NCI-H1417 treated with DMSO at 0.1 percent for 48 hours (cell line): ENCODE measurements around the gene PLLP.
A peak's percentile ranks its signal among the peaks of the same experiment; 100 is the strongest.
"Not testable (repeated sequence)": the region's sequence is repeated elsewhere in the genome, so short reads cannot be mapped to it uniquely, and the experiment has no call there.

Experiments
- DNase-seq: peaks from one replicate; lab custom pipeline; 2025; lab: John Stamatoyannopoulos, UW

Gene PLLP

DNA sequence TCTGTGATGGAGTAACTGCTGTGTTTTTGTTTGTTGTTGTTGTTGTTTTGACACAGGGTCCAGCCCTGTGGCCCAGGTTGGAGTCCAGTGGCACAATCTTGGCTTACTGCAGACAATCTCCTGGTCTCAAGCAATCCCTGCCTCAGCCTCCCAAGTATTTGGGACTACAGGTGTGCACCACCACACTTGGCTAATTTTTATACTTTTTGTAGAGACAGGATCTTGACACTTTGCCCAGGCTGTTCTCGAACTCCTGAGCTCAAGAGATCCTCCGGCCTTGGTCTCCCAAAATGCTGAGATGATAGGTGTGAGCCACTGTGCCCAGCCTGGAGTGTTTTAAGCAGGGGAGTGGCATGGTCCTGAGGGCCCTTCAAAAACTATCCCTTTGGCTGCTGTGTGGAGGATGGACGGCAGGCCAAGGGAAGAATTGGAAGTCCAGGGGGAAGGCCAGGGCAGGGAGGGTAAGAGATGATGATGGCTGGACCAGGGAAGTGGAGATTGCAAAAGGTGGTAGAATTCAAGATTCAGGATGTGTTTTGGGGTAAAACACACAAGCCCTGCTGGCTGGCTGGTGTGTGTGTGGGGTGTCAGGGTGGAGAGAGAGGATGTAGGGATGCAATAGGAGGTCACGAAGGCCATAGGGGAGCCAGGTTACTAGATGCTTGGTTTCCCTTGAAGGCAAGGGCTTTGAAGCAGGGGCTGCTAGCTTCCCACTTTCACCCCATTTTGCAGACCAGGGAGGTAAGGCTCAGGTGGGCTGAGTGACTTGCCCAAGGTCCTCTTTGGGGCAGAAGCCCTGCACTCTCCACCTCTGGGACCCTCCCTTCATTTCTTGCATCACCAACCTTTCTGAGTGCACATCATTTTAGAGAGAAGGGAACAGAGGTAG, 18.8 kb upstream of the PLLP start:
- no peak for DNase-seq

DNA sequence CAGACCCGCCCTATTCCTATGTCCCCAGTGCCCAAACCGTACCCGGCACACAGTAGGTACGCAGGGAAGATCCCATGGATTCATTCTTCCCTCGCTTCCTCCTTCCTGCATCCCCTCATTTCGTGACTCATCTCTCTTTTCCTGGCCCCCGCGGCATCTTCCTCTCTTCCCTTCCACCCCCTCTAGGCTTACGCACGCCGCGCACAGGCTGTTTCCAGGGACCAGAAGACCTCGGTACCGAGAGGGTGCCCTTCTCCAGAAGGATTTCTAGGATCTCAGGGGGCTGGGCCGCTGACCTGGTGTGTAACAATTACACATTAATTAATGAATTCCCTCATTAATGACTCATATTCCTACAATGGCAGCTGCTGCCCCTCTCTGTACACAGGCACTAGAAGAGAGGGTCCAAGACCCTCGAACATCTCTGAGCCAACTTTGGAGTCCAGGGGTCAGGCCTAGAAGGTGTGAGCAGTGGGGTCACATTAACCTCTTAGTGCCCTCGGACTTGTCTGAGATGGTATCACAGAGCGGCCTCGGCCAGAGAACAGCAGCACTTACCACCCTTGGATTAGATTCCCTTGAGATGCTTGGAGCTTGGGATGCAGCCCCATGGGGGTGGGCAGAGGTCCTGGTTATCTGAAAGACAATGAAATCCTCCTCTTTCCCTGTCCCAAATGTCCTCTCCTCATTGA, 16.8 kb upstream of the PLLP start:
- no peak for DNase-seq

DNA sequence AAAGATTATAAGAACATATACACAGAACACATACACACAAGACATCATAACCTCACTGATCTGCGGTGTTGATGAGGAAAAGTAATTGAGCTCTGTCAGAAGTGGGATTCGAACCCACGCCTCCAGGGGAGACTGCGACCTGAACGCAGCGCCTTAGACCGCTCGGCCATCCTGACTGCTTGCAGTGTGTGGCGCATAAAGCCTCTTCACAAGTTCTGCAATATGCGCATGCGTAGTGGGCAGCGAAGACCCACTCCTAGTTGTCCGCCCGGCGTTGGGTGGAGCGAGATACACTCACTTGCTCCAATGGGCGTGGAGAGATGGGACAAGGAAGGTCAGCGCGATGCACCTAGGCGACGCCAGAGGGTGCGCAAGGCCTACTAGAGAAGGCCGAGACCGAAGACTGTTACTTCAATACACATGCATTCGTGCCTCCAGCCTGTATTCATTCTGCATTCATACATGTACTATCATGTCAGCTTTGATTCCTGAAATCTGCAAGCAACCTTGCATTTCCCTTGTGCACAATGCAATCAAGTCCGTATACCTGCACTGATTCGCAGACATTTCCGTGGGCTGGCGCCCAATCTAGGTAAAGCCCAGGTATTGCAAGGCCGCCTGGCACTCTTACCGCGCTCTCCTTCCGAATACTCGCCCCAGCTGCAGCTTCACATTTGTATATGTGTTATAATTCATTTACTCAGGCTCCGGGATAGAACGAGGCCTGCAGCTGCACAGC, 16.1 kb upstream of the PLLP start:
- DNase-seq: peak; percentile 93

DNA sequence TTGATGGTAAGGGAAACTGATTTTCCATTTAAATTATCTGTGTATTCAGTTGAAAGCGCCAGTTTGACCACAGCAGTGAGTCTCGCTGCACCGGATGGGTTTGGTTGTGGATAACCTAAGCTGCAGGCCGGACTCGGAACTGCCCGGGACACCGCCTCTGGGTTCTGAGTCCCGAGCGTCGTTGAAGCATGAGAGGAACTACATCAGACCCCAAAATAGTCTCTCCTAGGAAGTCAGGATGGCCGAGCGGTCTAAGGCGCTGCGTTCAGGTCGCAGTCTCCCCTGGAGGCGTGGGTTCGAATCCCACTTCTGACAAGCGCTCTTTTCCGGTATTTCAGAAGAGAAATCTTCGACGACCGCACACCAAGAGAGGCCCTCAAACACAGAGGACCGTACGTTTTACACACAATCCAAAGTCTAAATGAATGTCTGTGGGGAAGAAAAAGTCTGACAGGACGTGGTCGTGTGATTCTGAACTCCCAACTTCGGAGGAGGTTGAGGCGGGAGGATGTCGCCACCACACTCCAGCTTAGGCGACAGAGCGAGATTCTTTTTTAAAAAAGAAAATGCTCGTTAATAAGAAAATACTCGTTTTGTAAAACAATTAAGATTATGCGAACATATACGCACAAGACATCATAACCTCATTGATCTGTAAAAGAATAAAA, 15.4 kb upstream of the PLLP start:
- peak; percentile 80 for DNase-seq

DNA sequence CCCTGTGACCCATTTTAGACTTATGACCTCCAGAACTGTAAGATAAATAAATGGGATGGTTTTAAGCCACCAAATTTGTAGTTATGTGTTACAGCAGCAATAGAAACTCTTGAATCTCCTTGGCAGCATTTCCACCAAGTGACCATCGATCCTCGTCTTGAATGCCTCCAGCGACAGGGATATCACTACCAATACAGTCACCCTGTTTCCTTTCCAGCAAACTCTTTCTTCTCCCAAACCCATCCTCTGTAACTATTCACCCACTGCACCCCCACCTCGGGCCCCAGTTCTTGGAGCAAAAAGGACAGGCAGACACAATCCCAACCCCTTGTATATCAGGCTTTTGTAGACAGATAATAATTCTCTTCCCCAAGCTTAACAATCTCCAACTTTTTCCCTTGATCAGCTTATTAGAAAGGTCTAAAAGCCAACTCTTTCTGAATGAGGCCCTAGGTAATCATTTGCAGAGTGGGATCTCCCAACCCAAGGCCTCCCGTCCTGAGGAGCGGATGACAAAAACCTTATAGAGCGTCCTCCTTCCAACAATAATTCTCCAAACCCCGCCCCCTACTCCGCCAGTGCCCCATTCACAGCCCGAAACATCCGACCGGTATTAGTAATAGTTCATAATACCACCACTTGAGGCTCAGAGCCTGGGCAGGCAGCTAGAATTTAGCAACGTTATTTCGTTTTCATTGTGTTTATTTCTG, 14.7 kb upstream of the PLLP start:
- no peak for DNase-seq

DNA sequence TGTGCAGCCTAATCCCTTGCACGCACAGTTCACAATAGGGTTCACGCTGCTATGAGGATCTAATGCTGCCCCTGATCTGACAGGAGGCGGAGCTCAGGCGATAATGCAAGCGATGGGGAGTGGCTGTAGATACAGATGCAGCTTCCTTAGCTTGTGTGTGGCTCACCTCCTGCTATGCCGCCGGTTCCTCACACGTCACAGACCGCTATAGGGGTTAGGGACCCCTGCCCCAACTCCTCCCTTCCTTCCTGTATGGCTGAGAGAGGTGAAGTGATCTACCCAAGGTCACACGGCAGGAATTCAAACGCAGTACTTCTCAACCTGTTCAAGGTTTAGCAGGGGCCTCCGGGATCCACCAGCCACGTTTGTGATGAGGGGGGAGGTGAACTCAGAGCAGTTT, 13.4 kb upstream of the PLLP start:
- no peak for DNase-seq

DNA sequence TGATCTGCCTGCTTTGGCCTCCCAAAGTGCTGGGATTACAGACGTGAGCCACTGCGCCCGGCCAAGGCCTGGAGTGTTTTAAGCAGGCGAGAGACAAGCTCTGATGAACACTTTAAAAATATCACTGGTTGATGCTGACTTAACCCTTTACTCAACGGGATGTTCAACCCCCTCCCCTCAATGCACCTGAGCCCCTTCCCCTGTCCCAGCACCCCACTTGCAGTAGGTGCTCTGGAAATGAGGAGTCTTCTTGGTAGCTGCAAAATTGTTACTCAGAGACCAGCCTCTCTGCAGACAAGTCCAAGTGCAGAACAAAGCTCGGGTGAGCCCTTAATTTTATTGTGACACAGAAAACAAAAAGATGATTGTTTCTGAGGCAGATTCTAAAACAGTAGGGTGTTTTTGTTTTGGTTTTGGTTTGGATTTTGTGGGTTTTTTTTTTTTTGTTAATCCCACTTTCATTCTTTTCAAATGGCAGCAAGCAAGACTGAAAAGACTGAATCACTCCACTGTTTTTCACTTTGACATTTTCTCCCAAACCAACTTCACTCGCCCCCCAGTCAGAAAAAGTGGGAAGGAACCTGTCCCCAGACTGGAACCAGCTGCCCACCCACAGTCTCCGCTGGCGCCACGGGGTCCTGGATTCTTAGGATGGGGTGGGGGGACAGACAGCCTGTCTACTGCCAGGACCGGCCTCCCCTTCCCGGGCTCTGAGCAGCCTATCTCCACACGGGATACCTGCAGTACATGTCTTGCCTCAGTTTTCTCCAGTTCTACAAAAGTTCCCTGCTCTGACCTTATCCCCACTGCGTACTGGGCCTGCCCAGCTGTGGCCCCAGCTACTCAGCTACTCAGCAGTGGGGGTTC, 5.2 kb upstream of the PLLP start:
- no peak for DNase-seq

DNA sequence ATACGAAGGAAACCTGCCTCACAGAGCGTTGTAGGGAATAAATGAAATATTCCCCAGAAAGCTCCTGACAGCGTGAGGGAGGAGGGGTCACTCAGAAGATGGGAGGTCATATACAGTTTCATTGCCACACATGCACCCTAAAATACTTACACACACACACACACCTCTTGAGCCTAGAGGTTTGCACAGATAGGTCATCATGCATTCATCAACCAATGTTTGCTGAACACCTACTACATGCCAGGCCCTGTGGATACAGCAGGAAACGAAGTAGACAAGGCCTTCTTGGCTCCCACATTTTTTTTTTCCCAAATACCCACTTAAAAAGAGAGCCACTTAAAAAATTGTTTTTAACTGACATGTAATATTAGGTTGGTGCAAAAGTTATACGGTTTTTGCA, 907 bp upstream of the PLLP start:
- DNase-seq: no peak

DNA sequence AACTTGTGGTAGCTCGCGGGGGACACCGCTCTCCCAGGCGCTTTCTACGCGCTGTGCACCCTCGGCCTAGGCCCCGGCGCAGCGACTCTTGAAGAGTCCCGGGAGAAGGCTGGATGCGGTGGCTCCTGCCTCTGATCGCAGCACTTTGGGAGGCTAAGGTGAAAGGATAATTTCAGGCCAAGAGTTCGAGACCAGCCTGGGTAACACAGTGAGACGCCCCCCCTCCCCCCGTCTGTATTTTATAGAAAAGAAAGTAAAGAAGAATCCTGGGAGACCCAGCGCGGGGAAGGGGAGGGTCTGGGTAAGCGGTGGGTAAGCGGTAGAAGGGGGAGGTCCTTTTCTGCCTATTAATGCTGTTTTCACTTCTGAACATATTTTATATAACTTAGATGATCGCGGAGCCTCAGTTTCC, 486 bp upstream of the PLLP start:
- DNase-seq: no peak

DNA sequence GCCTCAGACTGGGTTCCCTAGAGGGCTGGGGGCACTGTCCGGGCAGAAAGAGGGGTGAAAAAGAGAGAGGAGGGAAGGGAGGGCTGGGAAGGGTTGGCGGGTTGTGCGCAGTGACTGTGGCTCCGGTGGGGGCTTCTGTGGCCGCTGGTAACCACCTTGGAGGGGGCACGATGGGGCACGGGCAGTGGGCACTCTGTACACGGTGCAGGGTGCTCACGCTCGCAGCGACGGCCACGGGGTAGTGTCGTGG, 588 bp downstream of the PLLP start:
- no peak for DNase-seq

DNA sequence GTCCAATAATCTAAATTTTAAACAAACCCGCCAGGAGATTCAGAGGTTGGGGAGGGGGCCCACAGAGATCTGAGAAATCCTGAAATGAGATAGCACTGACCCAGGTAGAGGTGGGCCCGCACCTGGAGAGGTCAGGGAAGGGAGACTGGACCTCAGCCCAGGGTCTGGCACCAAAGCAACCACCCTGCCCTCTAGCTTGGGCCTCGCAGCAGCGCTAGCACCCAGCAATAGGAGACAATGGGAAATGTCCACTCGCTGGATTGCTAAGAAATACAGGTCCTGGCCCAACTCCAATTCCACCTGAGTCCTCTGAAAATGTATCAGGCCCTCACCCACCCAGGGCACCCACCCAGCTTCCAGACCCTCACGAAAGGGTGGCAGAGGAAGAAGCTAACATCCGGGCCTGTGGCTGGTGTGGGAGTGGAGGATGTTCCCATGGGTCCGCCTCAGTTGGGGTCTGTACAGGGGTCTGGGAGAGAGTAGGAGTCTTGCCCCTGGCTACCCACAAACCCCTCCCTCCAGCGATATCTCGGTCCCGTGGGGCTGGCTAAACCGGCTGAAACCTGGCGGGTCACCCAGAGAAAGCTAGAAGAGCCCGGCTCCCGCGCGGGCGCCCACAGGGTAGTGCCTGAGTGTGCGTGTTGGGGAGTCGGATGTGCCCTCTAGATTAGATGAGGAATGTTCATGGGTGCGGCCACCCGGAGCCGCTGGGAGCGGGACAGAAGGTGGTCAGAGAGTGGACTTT, 1.1 kb downstream of the PLLP start:
- DNase-seq: no peak

DNA sequence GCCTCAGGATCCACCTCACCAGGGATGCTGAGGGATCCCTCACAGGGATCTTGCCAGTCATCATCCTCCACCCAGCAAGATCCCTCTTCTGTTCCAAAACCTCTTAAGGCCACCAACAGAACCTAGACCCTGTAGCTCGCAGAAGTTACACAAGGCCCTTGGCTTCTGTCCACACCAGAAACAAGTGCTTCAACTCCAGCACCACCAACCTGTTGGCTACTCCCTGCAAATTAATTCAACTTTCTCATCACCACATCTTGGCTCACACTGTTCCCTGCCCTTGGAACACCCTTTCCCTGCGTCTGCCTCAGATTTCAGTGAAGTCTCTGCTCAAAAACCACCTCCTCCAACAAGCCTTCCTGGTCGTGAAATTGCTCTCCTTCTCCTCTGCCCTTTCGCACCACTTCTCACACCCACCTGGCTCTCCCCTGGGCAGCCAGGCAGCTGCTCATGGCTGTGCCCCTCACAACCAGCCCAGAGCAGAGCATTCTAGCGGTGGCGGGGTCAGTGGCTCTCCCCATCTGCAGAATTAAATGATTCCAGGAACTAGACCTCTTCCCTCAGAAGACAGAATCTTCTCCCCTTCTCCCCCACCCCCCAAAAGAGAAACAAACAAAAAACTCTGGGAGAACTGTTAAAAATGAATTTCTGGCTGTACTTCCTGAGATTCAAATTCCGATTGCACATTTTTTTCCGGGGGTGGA, 1.8 kb downstream of the PLLP start:
- DNase-seq: no peak

DNA sequence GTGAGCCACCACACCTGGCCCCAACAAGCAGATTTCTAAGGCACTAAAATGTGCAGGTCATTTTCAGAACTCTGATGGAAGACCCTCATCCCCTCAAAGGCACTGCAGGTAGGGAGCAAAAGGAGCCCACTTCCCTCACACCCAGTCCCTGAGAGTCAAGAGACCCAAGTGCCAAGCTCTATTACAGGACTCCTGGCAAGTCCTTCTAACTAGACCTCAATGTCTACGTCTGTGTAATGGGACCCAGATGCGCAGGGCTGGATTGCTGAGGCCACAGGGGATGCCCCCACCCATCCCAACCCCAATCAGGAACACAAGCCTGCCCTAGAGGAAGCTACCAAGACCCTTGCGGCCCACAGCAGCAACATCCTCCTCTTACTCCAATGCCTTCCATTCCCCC, 2.7 kb downstream of the PLLP start:
- DNase-seq: no peak

DNA sequence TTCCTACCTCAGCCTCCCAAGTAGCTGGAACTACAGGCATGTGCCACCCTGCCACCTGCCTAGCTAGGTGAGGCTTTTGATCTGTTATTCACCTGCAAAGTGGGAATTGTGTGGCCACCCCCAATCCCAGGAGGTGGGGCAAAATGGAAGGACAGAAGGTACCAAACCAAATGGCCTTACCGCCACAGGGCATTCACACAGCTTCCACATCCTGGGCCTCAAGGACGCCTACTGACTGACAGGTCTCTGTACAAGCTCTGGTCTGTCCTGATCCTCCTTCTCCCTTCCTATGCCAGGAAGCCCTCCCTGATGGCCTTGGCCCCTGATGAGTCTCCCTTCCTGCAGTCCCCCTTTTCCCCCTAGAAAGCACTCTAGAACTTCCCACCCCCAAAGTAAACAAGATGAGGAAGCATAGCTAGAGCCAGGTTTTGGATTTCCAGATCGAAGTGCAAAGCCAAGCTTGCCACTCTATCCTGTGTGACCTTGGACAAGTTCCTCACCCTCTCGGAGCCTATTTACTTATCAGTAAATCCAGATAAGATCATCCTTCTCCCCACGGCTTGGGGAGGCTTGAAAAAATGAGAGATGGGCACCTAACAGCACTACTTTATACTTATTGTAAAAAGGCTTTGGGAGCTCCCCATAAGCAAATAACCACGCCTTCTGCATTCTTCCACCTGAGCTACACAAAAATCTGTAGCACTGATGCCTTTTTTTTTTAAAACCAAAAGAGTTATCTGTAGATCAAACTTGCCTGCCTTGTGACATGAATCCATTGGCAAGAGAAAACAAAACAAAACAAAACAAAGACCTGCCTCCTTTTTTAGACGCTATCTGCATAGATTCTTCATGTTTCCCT, 4.5 kb downstream of the PLLP start:
- DNase-seq: no peak

DNA sequence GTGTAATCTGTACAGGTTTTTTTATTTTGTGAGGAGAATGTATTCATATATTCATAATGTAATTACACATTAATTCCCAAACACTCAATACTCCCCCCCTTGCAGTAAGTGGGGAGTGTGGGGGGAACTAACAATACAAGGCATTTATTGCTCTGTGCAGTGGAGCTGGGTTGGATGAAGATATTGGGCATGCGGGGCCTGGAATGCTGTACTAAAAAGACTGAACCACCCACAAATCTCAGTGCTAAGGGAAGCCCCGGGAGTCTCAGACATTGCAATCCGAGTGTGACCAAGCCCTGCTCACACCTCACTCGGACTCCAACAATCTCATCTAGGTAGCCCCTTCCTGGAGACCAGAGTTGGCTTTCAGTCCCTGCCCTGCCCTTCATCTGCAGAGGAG, 6.0 kb downstream of the PLLP start:
- DNase-seq: no peak

DNA sequence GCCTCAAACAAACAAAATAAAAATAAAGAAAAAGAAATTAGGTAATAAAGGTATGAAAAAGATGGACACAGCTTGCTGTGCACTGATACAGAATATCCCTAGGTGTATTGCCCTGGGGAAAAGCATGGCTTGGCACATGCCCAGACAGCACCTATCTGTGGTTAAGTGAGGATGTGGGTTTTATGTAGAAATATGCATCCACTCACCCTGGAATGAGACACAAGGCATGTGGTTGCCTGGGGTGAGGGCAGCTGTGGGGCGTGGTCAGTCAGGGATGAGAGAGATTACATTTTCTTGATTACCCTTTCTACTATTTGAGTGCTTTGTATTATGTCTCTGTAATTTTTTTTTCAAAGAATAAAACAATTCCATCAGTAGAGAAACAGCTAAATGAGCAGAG, 6.9 kb downstream of the PLLP start:
- no peak for DNase-seq

DNA sequence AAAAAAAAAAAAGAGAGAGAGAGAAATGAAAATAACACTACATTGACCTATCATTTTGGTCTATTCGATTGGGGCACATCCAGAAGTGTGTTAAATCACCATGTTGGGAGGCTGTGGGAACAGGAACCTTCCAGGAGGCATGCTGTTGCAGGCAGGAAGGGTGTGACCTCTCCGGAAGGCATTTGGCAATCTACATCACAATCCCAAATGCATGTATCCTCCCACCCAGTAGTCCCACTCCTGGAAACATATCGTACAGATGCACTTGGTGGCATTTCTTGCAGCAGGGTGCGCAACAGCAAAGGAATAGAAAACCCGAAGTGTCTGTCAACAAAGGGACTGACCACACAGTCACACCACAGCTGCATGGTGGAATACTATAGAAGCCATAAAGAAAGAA, 7.9 kb downstream of the PLLP start:
- no peak for DNase-seq

DNA sequence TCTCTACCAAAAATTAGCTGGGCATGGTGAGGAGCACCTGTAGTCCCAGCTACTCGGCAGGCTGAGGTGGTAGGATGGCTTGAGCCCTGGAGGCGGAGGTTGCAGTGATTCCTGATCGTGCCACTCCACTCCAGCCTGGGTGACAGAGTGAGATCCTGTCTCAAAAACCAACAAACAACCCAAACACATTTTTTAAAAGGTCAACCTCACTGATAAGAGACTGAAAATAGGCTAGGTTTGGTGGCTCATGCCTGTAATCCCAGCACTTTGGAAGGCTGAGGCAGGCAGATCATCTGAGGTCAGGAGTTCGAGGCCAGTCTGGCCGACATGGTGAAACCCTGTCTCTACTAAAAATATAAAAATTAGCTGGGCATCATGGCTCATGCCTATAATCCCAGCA, 8.5 kb downstream of the PLLP start:
- DNase-seq: not testable (repeated sequence)

DNA sequence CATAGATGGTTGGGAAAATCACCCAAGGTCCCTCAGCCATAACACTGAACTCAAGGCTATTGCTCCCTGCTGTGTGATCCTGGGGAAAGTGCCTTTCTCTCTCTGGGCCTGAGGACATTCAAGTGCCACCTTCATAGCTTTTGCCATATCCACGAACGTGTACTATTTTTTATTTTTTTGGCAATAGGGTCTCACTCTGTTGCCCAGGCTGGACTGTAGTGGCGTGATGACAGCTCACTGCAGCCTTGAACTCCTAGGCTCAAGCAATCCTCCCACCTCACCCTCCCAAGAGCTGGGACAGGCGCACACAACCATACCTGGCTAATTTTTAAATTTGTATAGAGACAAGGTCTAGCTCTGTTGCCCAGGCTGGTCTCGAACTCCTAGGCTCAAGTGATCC, 10.6 kb downstream of the PLLP start:
- no peak for DNase-seq
